Fibroblast of skin of right quadriceps (primary cell): ENCODE results near the gene DPEP2NB.
"Not testable (repeated sequence)": the region's sequence is repeated elsewhere in the genome, so short reads cannot be mapped to it uniquely, and the experiment has no call there.

Source experiments
- DNase-seq: peaks from one replicate; pipeline ENCODE4 v3.0.0-alpha.2; 2013

DPEP2NB gene

GRCh38 chr16:68009872-68010271, 5.8 kb downstream of the DPEP2NB start:
- DNase-seq = not testable (repeated sequence)

- DNase-seq = no peak
These were observed 6.5 kb downstream of the DPEP2NB start for GRCh38 chr16:68009157-68009735.

- no peak for DNase-seq
These were observed 9.9 kb downstream of the DPEP2NB start for GRCh38 chr16:68005786-68006286.

- DNase-seq = no peak
These were observed 10.5 kb downstream of the DPEP2NB start for GRCh38 chr16:68005211-68005610.

DNA sequence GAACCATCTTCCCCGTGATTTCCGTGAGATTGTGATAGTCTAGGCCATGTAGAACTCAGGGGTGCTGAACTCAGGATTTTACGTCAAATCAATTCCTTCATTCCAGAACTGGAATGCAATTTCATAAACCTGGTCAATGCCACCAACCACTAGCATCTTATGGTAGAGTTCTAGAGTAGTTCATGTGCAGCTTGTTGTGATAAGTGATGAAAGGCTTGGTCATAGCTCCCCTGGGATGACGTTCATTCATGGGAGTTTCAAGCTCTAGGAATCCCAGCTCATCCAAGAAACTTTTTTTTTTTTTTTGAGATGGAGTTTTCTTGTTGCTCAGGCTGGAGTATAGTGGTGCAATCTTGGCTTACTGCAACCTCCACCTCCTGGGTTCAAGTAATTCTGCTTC, 12.7 kb downstream of the DPEP2NB start:
- peak; percentile 38 for DNase-seq

- no peak for DNase-seq
These were observed 15.3 kb downstream of the DPEP2NB start for GRCh38 chr16:68000450-68000849.

DNA sequence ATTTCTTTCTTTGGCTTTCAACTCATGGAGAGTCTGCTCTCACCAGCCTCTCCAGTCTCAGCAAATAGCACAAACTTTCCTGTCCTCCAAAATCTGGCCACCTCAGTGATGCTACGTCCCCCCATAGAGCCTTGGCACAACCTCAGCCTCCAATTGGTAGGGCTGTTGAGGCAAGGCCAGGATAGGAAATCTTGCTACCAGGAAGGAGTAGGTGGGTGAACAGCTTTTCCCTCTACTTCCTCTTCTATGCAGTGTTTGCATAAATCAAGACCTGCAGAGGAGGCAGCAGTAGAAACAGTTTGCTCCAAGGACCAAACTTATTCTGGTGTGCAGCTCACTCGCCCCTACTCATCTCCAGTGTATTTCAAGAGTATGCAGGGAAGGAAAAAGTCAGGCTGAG, 15.7 kb downstream of the DPEP2NB start:
- DNase-seq = no peak

GRCh38 chr16:67998779-67999688, 16.7 kb downstream of the DPEP2NB start, which contains the start of gene DPEP2:
TSS of gene DPEP2 (minus strand) at chr16:67999484. CDS start at chr16:67993212, 6,272 bp downstream.
- DNase-seq = not testable (repeated sequence)

DNA sequence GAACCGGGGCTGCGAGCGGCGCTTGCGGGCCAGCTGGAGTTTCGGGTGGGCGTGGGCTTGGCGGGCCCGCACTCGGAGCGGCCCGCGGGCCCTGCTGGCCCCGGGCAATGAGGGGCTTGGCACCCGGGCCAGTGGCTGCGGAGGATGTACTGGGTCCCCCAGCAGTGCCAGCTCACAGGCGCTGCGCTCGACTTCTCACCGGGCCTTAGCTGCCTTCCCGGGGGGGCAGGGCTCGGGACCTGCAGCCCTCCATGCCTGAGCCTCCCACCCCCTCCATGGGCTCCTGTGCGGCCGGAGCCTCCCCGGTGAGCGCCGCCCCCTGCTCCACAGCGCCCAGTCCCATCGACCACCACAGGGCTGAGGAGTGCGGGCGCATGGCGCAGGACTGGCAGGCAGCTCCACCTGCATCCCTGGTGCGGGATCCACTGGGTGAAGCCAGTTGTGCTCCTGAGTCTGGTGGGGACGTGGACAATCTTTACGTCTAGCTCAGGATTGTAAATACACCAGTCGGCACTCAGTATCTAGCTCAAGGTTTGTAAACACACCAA, 17.4 kb downstream of the DPEP2NB start:
- DNase-seq = not testable (repeated sequence)

DNA sequence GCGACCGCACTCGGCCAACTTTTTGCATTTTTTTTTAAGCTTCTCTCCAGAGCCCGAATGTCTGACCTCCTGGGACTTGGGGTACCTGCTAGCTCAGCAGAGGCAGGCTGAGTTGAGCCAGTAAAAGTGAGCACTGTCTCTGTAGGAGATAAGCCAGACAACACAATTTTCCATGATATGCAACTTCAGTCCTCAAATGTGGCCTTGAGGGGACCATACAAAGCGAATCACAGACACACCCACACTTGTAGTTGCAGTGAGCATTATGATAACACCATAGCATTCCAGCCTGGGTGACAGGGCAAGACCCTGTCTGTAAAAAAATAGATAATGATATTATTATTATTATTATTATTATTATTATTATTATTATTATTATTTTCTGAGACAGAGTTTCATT, 19.0 kb downstream of the DPEP2NB start:
- no peak for DNase-seq

GRCh38 chr16:67995423-67995822, 20.3 kb downstream of the DPEP2NB start:
- no peak for DNase-seq

DNA sequence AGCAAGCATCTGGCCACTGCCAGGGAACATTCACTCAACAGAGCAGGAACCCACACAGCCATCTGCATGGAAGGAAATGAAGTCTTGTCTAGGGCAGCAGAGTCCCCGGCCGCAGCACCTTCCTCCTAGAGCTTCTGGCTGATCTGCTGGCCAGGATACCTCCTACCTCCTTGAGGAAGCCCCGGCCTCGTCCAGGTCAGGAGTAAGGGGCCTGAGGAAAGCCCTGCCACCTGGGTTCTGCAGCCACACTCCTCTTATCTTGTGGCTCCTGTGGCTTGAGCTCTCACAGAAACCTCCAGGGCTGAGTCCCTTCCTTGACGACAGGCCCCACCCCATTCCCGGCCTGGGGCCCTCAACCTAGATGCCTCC, 21.7 kb downstream of the DPEP2NB start:
- DNase-seq = not testable (repeated sequence)

DNA sequence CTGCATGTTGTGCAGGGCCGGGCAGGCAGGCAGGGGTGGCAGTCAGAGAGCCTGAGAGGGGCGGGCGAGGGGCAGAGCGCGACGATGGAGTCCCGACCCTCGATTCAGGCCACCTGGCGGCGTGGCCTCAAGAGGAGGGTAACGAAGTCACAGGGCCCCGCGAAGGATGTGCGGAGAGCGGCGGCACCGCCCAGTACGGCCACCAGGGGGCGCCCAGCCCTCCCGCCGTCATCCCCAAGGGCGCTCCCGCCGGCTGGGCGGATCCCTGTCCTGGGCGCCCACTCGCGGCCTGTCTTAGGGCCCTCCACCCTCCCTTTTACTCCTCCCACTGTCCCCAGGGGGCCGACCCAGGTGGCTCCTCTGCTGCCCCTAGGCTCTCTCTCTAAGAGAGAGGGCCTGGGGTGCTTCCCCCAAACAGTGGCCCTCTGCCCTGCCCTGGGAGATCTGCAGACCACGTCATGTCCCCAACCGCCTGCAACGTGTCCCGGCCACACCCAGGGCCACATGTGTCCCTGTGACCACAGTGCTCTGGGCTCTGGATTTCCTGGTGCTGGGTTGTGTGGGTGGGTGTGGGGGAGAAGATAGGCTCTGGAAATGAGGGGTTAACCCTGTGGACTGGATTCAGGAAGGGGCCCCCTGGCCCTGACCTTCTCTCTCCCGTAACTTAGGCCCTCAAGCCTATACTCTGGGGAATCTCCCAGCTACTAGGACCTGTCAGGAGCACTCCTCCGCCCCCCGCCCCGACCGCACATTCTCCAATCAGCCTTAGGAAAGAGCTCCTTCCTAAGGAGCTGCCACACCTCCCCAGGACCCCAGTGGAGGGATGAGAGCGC, 22.3 kb downstream of the DPEP2NB start:
- DNase-seq = peak; percentile 67

GRCh38 chr16:67992661-67993206, 23.0 kb downstream of the DPEP2NB start:
- DNase-seq = no peak

GRCh38 chr16:67990018-67990386, 25.7 kb downstream of the DPEP2NB start:
- no peak for DNase-seq

GRCh38 chr16:67989322-67990017, 26.2 kb downstream of the DPEP2NB start:
- no peak for DNase-seq

GRCh38 chr16:67988675-67989074, 27.0 kb downstream of the DPEP2NB start:
- no peak for DNase-seq

GRCh38 chr16:67987460-67988160, 28.1 kb downstream of the DPEP2NB start:
- DNase-seq = no peak

- DNase-seq = no peak
These were observed 28.8 kb downstream of the DPEP2NB start for GRCh38 chr16:67986949-67987348.

DNA sequence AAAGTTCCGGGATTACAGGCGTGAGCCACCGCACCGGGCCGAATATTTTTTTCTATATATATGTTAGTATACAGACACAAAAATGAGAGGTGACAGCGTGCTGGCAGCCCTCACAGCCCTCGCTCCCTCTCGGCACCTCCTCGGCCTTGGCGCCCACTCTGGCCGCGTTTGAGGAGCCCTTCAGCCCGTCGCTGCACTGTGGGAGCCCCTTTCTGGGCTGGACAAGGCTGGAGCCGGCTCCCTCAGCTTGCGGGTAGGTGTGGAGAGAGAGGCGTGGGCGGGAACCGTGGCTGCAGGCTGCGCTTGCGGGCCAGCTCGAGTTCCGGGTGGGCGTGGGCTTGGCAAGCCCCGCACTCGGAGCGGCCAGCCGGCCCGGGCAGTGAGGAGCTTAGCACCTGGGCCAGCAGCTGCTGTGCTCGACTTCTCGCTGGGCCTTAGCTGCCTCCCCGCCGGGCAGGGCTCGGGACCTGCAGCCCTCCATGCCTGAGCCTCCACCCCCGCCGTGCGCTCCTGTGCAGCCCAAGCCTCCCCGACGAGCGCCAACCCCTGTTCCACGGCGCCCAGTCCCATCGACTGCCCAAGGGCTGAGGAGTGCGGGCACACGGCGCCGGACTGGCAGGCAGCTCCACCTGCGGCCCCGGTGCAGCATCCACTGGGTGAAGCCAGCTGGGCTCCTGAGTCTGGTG, 33.6 kb downstream of the DPEP2NB start:
- no peak for DNase-seq
